Right forelimb (tissue), 1 donor: ENCODE results near the gene AP4E1.
"Not testable (repeated sequence)": the region's sequence is repeated elsewhere in the genome, so short reads cannot be mapped to it uniquely, and the experiment has no call there.

Experiments used
- DNase-seq: peaks from one replicate; pipeline ENCODE4 v3.0.0-alpha.2; 2018

Gene AP4E1

DNA sequence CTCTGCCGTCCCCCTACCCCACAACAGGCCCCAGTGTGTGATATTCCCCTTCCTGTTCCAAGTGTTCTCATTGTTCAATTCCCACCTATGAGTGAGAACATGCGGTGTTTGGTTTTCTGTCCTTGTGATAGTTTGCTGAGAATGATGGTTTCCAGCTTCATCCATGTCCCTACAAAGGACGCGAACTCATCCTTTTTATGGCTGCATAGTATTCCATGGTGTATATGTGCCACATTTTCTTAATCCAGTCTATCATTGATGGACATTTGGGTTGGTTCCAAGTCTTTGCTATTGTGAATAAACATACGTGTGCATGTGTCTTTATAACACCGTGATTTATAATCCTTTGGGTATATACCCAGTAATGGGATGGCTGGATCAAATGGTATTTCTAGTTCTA, 46.4 kb downstream of the AP4E1 start:
- DNase-seq, result not testable (repeated sequence)

DNA sequence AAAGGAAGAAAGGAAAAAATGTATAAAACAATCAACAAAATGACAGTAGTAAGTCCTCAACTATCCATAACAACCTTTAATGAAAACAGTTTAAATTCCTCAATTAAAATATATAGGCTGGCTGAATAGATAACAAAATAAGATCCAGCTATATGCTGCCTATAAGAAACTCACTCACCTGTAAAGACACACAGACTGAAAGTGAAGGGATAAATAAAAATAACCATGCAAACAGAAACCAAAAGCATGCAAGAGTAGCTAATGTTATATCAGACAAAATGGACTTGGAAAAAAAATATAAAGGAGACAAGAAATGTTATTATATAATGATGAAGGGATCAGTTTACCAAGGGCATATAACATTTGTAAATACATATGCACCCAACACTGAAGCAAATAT, 51.2 kb downstream of the AP4E1 start:
- no peak for DNase-seq

- DNase-seq, result no peak
These were observed 55.6 kb downstream of the AP4E1 start for GRCh38 chr15:50964075-50964474.

DNA sequence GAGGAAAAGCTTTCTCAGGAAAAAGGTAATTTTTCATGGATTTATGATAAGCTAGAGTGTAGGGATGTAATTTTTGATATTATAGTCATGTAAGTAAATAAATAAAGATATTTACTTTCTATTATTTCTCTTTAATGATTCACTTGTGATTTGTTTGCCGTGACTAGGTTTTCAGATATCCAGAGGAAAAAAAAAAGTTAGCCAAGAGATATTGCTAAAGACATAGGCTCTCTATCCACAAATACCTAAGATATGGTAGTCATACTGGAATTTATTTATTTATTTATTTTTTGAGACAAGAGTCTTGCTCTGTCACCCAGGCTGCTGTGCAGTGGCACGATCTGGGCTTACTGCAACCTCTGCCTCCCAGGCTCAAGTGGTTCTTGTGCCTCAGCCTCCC, 59.9 kb downstream of the AP4E1 start:
- no peak for DNase-seq

DNA sequence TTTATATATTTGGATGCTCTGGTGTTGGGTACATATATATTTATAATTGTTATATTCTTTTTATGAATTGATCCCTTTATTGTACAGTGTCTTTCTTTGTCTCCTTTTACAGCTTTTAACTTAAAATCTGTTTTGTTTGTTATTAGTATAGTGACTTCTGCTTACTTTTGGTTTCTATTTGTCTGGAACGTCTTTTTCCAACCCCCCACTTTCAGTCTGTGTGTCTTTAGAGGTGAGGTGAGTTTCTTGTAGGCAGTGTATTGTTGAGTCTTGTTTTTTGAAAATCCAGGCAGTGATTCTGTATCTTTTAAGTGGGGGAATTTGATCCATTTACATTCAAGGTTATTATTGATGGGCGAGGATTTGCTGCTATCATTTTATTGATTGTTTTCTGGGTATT, 62.0 kb downstream of the AP4E1 start:
- no peak for DNase-seq

DNA sequence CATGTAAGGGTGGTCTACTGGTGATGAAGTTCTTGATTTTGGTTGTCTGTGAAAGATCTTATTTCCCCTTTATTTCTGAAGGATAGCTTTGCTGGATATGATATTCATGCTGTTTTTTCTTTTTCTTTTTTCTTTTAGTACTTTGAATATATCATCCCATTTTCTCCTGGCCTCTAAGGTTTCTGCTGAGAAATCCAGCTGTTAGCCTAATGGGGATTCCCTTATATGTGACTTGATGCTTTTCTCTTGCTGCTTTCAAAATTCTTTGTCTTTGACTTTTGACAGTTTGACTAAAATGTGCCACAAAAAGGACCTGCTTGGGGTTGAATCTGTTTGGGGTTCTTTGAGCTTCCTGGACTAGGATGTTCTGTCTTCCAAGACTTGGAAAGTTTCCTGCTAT, 62.6 kb downstream of the AP4E1 start:
- DNase-seq, result no peak

DNA sequence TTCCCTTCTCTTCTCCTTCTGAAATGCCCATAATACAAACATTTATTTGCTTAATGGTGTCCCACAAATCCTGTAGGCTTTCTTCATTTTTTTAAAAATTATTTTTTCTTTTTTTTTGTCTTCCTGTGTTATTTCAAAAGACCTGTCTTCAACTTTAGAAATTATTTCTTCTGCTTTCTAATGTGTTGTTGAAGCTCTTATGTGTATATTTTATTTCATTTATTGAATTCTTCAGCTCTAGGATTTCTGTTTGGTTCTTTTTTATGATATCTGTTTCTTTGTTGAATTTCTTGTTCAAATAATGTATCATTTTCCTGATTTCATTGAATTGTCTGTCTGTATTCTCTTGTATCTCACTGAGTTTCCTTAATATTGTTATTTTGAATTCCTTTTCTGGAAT, 63.1 kb downstream of the AP4E1 start:
- no peak for DNase-seq

- DNase-seq, result no peak
These were observed 65.1 kb downstream of the AP4E1 start for GRCh38 chr15:50973605-50974004.

DNA sequence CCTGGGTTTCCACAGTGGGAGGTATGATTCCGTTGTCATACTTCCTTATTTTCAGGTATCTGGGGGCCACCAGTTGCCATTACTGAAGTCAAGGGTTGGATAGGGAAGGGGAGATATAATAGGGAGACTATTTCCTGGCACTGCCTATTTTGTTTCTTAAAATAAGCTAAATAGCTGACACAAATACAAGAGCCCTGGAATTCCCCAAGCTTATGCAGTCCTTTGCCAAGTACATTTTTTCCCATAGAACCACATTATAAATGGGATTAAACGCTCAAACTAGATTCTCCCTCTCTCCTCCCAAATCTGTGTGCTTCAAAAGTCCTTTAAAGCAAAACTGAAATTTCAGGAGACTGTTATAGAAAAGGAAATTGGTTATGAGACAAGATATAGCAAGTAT, 68.7 kb downstream of the AP4E1 start:
- no peak for DNase-seq

GRCh38 chr15:50978580-50978979, 70.1 kb downstream of the AP4E1 start:
- DNase-seq, result no peak

DNA sequence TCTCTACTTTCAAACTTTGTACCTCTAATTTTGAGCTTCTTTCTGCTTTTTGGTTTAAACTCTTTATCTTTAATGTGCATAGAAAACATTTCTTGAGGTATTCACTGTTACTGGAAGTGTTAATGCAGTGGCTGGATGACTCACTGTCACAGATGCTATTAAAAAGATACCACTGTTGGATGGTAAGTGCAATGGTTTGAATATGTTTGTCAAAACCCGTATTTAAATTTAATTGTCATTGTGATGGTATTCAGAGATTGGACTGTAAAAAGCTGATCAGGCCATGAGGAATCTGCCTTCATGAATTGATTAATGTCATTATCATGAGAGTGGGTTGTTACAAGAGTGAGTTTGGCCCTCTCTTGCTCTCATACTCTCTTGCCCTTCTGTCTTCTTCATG, 70.6 kb downstream of the AP4E1 start:
- DNase-seq, result no peak

GRCh38 chr15:50993598-50993997, 85.1 kb downstream of the AP4E1 start:
- DNase-seq, result no peak

- DNase-seq, result no peak
These were observed 88.2 kb downstream of the AP4E1 start for GRCh38 chr15:50996641-50997040.

GRCh38 chr15:50997371-50998051, 89.0 kb downstream of the AP4E1 start:
- DNase-seq, result no peak

DNA sequence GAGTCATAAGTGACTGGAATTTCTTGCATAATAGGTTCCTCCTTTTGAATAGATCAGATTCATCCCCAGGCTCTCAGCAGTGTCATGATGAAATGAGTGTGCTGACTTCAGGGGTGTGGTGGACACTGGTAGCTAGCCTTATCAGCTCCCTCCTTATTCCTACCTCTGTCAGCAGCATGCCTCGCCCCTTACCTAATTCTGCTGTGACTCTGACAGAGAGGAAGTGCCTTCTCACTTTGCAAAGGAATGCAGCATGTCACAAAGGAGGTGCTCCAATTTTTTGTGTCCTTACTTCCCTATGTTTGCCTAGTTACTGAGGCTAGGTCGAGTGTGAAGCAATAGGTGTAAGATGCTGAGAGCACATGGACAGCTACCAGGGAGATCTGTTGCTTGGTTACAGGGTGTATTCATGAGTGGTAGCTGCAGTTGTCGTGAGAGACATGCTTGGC, 95.6 kb downstream of the AP4E1 start:
- no peak for DNase-seq

GRCh38 chr15:51006336-51006985, 98.0 kb downstream of the AP4E1 start:
- no peak for DNase-seq

- no peak for DNase-seq
These were observed 98.7 kb downstream of the AP4E1 start for GRCh38 chr15:51007131-51007666.

DNA sequence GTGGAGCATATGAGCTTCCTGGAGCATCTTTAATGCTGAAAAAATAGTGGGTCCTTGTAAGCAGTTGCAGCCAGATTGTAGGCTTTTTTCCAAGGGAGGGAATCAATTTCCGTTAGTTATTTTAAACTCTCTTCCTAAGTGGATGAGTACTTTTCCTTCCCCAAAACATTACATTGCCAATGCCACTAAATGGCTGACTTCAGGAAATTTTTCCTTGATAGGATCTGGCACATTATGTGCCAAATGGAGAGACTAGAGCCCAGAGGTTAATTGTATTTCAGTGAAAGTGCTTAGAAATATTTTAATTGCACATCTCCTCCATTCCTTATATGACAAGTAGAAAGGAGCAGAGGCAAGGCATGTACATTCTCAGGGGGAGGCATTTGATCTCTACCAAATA, 102.7 kb downstream of the AP4E1 start:
- DNase-seq, result no peak

DNA sequence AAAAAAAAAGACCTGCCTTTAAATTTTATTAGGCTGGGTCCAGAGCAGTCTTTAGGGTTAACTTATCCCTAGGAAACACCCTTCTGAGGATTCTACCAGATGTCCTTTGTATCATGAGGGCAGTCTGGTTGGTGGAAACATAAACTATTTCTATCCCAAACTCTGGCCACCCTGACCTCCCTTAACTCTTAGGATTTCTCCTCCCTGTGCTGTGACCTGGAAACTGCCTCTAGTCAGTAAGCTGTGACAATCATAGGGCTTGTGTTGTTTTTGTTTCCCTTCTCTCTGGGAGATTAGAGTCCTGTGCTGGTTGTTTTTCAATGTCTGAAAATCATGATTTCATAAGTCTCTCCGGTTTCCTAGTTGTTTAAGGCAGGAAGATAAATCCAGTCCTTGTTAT, 108.1 kb downstream of the AP4E1 start:
- no peak for DNase-seq

- no peak for DNase-seq
These were observed 113.7 kb downstream of the AP4E1 start for GRCh38 chr15:51022206-51022605.

- DNase-seq, result no peak
These were observed 115.0 kb downstream of the AP4E1 start for GRCh38 chr15:51023499-51023898.

DNA sequence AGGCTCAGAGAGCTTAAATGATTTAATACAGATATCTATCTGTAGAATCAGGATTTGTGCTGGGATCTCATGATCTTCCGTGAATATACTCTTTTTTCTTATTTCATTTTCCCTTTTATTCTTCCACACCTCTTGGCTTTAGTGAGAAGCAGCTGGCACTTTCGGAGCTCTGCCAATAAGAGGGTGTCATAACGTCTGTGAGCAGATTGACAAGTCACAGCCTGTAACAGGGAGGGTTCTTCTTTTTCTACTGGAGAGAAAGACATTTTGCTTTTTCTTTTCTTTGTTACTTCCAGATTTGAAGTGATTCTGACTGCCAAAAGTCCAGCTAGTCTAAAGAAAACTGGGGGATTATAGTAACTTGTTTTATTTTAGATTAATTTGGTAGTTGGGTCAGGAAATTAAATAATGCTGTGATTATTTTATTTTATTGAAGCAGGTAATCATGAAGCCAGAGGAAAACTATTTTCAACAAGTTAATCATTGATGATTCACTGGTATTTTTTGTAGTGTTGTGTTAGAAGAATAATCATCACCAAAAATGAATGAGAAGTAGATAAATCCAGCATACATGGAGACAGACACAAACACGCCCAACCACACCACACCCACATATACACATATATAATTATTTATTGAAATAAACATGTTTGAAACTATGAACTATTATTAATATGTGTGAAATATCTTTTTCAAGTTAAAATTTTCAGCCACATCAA, 116.4 kb downstream of the AP4E1 start:
- DNase-seq, result no peak

DNA sequence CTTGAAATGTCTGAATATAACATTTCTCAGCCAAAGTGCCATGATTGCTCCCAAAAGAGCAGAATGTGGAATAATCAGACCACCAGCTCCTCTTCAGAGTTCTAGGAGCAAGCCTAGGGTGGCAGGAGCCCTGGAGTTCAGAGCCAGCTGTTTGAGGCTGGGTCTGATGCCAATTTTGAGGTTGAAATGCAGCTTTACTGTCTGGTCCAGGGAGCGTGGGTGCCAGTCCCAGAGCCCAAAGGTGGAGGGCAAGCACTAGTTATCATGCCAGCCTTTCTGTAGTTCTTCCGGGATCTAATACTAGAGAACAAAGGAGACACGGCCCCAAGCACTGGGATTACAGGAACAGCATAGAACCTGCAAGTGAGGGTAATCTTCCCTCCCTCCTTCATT, 117.0 kb downstream of the AP4E1 start:
- DNase-seq, result no peak
